CD4-positive, alpha-beta T cell treated with Interleukin-15 for 4 hours (primary cell): ENCODE measurements around the gene KIF27.
"Not testable (repeated sequence)": the region's sequence is repeated elsewhere in the genome, so short reads cannot be mapped to it uniquely, and the experiment has no call there.

Experiments used
- DNase-seq: peaks from one replicate; pipeline ENCODE4 v3.0.0-alpha.2; 2020; ENCODE audit warnings: low spot score

Gene KIF27

GRCh38 chr9:83920927-83921707 is at the start of gene KIF27:
KIF27 (minus strand) TSS chr9:83921432; CDS start chr9:83915591, 5,841 bp downstream.
- peak; percentile 96 for DNase-seq

GRCh38 chr9:83969602-83970001 is 48.4 kb upstream of the KIF27 start:
- DNase-seq, result no peak

GRCh38 chr9:83967073-83967472 is 45.8 kb upstream of the KIF27 start:
- no peak for DNase-seq

GRCh38 chr9:83966209-83966582 is 45.0 kb upstream of the KIF27 start:
- no peak for DNase-seq

- no peak for DNase-seq
Observed at GRCh38 chr9:83965350-83966208, 44.3 kb upstream of the KIF27 start.

- no peak for DNase-seq
Observed at GRCh38 chr9:83964973-83965349, 43.7 kb upstream of the KIF27 start.

- DNase-seq, result no peak
Observed at GRCh38 chr9:83962165-83962564, 40.9 kb upstream of the KIF27 start.

- DNase-seq, result no peak
Observed at GRCh38 chr9:83960991-83961390, 39.8 kb upstream of the KIF27 start.

GRCh38 chr9:83959061-83959460 is 37.8 kb upstream of the KIF27 start:
- no peak for DNase-seq

- no peak for DNase-seq
Observed at GRCh38 chr9:83957248-83957513, 35.9 kb upstream of the KIF27 start.

GRCh38 chr9:83956436-83957247 is 35.4 kb upstream of the KIF27 start:
- DNase-seq, result peak; percentile 58

GRCh38 chr9:83956086-83956435 is 34.8 kb upstream of the KIF27 start:
- DNase-seq, result peak; percentile 13

- DNase-seq, result not testable (repeated sequence)
Observed at GRCh38 chr9:83948096-83948495, 26.9 kb upstream of the KIF27 start.

- DNase-seq, result no peak
Observed at GRCh38 chr9:83940590-83941303, 19.5 kb upstream of the KIF27 start.

GRCh38 chr9:83937861-83938455 is 16.7 kb upstream of the KIF27 start:
- peak; percentile 79 for DNase-seq

GRCh38 chr9:83936523-83936922 is 15.3 kb upstream of the KIF27 start:
- DNase-seq, result no peak

- DNase-seq, result no peak
Observed at GRCh38 chr9:83935276-83935935, 14.2 kb upstream of the KIF27 start.

- DNase-seq, result no peak
Observed at GRCh38 chr9:83934569-83935275, 13.5 kb upstream of the KIF27 start.

- DNase-seq, result no peak
Observed at GRCh38 chr9:83933790-83934189, 12.6 kb upstream of the KIF27 start.

- DNase-seq, result no peak
Observed at GRCh38 chr9:83932851-83933250, 11.6 kb upstream of the KIF27 start.

GRCh38 chr9:83932011-83932410 is 10.8 kb upstream of the KIF27 start:
- DNase-seq, result no peak
